Sigmoid colon (tissue), 4 donors: ENCODE data around the gene AGR2.
"Not testable (repeated sequence)": the region's sequence is repeated elsewhere in the genome, so short reads cannot be mapped to it uniquely, and the experiment has no call there.

Source experiments
- CTCF ChIP-seq, 4 experiments: fragments of 450-650 bp in 3 of 4; fragments of 200-600 bp in 1 of 4; IDR thresholded peaks; one replicate each; pipeline ENCODE4 v1.5.1; 2016 to 2019; ENCODE audit warnings: antibody characterized with exemption in 4 of 4, mild to moderate bottlenecking in 3 of 4, moderate library complexity in 2 of 4
- EP300 ChIP-seq, 4 donors: sonication (generic); formaldehyde crosslinking; IDR thresholded peaks; one replicate each; pipeline ENCODE4 v1.6.1; 2017; ENCODE audit warnings: antibody characterized with exemption in 4 of 4
- POLR2A ChIP-seq, 2 donors: fragments of 450-650 bp; IDR thresholded peaks; one replicate each; pipeline ENCODE4 v1.6.1; 2016; ENCODE audit warnings: antibody characterized with exemption in 2 of 2, mild to moderate bottlenecking in 2 of 2, moderate library complexity in 2 of 2

GRCh38 chr7:16853189-16853588 is 48.4 kb upstream of the AGR2 start:
- TF ChIP-seq CTCF, POLR2A, EP300 (IDR thresholded peaks at IDR 0.05): not testable (repeated sequence)
